Calu3 (cell line): ENCODE results near the gene MALAT1. TPM values are rescaled to one million over a fixed set of nuclear protein-coding genes. Genes with fewer than 3 reads are reported as not detected.
"Not testable (repeated sequence)": the region's sequence is repeated elsewhere in the genome, so short reads cannot be mapped to it uniquely, and the experiment has no call there.

Experiments
- BruUV-seq: library from RNA; stranded (reverse); fragments of 400-500 nt; replicated peaks from 2 replicates; lab custom pipeline; 2021; lab: Mats Ljungman, UMichigan
- CTCF ChIA-PET: fragments of 300-600 bp; sonication (Branson Sonifier 250); formaldehyde crosslinking; loops from one replicate; lab custom pipeline; 2022; ENCODE audit warnings: antibody characterized with exemption; lab: Charles Lee
- DNase-seq: peaks from one replicate; pipeline ENCODE4 v3.0.0; 2022
- H3K27ac Mint-ChIP-seq: one replicate; pipeline ENCODE4 v1.8.0; 2022; ENCODE audit warnings: mixed read lengths; ENCODE audit not compliant: unreplicated experiment
- H3K27me3 Mint-ChIP-seq: one replicate; pipeline ENCODE4 v1.8.0; 2022; ENCODE audit warnings: mixed read lengths; ENCODE audit not compliant: unreplicated experiment
- H3K36me3 Mint-ChIP-seq: one replicate; pipeline ENCODE4 v1.8.0; 2022; ENCODE audit warnings: mild to moderate bottlenecking, moderate library complexity, mixed read lengths; ENCODE audit not compliant: insufficient read depth, unreplicated experiment
- H3K4me1 Mint-ChIP-seq: one replicate; pipeline ENCODE4 v1.8.0; 2022; ENCODE audit warnings: mild to moderate bottlenecking, low read depth, mixed read lengths; ENCODE audit not compliant: unreplicated experiment
- H3K4me3 Mint-ChIP-seq: one replicate; pipeline ENCODE4 v1.8.0; 2022; ENCODE audit warnings: mild to moderate bottlenecking, low read depth, moderate library complexity, mixed read lengths; ENCODE audit not compliant: unreplicated experiment
- H3K9me3 Mint-ChIP-seq: one replicate; pipeline ENCODE4 v1.8.0; 2022; ENCODE audit warnings: low read depth, mixed read lengths; ENCODE audit not compliant: unreplicated experiment
- intact Hi-C: fragments of 100-400 bp; cut with micrococcal nuclease; formaldehyde crosslinking; loops from one replicate; pipeline ENCODE4 v1.10.0; 2022; ENCODE audit not compliant: unreplicated experiment
- total RNA-seq: library from RNA; stranded (reverse); gene quantifications from 2 replicates; pipeline ENCODE4 v1.2.3, GENCODE V29; 2022
- TF ChIP-seq, protein P1 (sequence below): fragments of 200-600 bp; IDR thresholded peaks from one replicate; pipeline ENCODE4 v1.8.0; 2022; ENCODE audit warnings: antibody characterized with exemption; ENCODE audit not compliant: unreplicated experiment

The MALAT1 gene
- total RNA-seq, 1 experiment from 2014 or later = 8,437 TPM

- peaks cover 24% of the 10 kb centered on the region for H3K36me3 Mint-ChIP-seq
- H3K4me3 Mint-ChIP-seq = no peak overlapping the region
- H3K27ac Mint-ChIP-seq = peak overlapping the region; percentile 74
- DNase-seq = peak; percentile 95
- peaks cover 36% of the 10 kb centered on the region for H3K4me1 Mint-ChIP-seq
- no peaks in the 10 kb centered on the region for H3K9me3 Mint-ChIP-seq
- no peaks in the 10 kb centered on the region for H3K27me3 Mint-ChIP-seq
- TF ChIP-seq, protein P1, sequence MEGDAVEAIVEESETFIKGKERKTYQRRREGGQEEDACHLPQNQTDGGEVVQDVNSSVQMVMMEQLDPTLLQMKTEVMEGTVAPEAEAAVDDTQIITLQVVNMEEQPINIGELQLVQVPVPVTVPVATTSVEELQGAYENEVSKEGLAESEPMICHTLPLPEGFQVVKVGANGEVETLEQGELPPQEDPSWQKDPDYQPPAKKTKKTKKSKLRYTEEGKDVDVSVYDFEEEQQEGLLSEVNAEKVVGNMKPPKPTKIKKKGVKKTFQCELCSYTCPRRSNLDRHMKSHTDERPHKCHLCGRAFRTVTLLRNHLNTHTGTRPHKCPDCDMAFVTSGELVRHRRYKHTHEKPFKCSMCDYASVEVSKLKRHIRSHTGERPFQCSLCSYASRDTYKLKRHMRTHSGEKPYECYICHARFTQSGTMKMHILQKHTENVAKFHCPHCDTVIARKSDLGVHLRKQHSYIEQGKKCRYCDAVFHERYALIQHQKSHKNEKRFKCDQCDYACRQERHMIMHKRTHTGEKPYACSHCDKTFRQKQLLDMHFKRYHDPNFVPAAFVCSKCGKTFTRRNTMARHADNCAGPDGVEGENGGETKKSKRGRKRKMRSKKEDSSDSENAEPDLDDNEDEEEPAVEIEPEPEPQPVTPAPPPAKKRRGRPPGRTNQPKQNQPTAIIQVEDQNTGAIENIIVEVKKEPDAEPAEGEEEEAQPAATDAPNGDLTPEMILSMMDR = peak; percentile 84
- no TSS peak for BruUV-seq
- CTCF ChIA-PET = interaction anchor here (0.7 to 2.2 kb wide), 11 partner anchors 9 to 107 kb away, joined by 3 to 31 read pairs (median 5); partner anchors contain the start of gene SLC25A45
- intact Hi-C loops = loop anchor here (2.0 to 5.0 kb wide), 4 partner anchors 38 to 102 kb away; partner anchors contain the start of gene SLC25A45
Measured at GRCh38 chr11:65468874-65469333, 29.9 kb upstream of the MALAT1 start.

DNA sequence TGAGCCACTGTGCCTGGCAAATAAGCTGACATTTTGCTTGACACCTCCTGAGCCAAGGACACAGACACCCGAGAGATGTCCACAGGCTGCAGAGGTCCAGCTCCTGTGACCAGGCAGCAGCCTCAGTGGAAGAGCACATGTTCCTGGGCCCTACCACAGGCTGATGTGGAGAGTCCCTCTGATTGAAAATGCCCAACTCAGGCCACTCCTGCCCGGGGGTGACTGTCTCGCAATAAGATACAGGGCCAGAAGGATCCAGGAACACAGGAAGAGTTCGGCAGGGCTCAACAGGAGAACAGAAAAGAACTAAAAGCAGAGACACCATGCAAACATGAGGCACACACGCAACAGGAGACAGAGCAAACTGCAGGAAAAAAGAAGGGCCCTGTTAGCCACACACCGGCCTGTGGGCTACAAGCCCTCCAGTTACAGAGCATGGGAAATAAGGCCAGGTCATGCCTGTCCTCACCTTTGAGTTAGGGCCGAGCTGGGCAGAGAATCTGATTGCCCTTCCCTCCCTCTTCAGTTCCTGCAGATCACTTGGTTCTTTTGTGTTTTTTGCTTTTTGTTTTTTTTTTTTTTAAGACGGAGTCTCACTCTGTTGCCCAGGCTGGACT lies 28.3 kb upstream of the MALAT1 start:
- Mint-ChIP-seq H3K4me1 (peaks cover 36% of the 10 kb centered on the region), H3K4me3 (no peak overlapping the region), H3K27me3 (no peaks in the 10 kb centered on the region), H3K9me3 (no peaks in the 10 kb centered on the region), H3K27ac (peak overlapping the region; percentile 33), H3K36me3 (peaks cover 24% of the 10 kb centered on the region)
- TF ChIP-seq, protein P1 = no peak
- no peak for DNase-seq
- no TSS peak for BruUV-seq
- intact Hi-C loops = no loop called here
- CTCF ChIA-PET = interaction anchor here (1.0 to 2.7 kb wide), 4 partner anchors 27 to 52 kb away, joined by 5 to 15 read pairs (median 11); partner anchors contain the start of gene MALAT1

DNA sequence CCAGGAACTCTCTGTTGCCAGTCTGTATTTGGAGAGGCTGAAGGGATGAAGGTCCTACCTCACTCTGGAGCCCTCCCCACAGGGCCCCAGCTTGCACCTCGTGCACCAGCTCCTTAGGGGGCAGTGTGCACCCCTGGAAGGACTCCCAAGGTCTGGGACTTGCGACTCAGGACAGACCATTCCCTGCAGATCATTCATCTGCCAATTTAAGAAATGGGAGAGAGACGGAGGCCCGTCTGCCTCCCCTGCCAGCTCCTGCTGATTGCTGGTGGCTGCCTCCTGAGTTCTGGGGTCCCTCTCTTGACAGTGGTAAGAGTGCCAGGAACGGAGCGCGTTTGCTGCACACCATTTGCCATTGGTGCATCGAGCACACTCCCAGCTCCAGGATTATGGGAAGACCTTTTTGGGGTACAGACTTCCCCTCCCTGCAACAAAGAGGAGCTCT lies 27.4 kb upstream of the MALAT1 start:
- no TSS peak for BruUV-seq
- Mint-ChIP-seq H3K4me1 (peaks cover 40% of the 10 kb centered on the region), H3K9me3 (no peaks in the 10 kb centered on the region), H3K36me3 (peaks cover 28% of the 10 kb centered on the region), H3K27me3 (no peaks in the 10 kb centered on the region), H3K27ac (peak overlapping the region; percentile 99), H3K4me3 (peak overlapping the region; percentile 58)
- peak; percentile 76 for DNase-seq
- intact Hi-C loops = no loop called here
- TF ChIP-seq, protein P1 = no peak
- CTCF ChIA-PET = interaction anchor here (0.6 to 2.7 kb wide), 16 partner anchors 10 to 101 kb away, joined by 3 to 20 read pairs (median 5); partner anchors contain the start of gene MALAT1

DNA sequence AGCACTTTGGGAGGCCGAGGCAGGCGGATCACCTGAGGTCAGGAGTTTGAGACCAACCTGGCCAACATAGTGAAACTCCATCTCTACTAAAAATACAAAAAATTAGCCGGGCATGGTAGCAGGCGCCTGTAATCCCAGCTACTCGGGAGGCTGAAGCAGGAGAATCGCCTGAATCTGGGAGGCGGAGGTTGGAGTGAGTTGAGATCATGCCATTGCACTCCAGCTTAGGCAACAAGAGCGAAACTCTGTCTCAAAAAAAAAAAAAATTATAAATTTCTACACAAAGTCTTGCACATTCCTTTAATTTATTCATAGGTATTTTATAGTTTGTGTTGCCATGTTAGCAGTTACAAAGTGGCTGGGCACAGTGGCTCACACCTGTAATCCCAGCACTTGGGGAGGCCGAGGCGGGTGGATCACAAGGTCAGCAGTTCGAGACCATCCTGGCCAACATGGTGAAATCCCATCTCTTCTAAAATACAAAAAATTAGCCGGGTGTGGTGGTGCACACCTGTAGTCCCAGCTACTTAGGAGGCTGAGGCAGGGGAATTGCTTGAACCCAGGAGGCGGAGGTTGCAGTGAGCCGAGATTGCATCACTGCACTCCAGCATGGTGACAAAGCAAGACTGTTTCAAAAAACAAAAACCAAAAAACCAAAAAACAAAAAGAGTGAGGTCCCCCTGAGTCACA lies 26.1 kb upstream of the MALAT1 start:
- DNase-seq, BruUV-seq, H3K27me3 Mint-ChIP-seq, H3K9me3 Mint-ChIP-seq, intact Hi-C loops: not testable (repeated sequence)
- Mint-ChIP-seq H3K4me1 (peaks cover 45% of the 10 kb centered on the region), H3K36me3 (peaks cover 39% of the 10 kb centered on the region), H3K4me3 (peak overlapping the region; percentile 58), H3K27ac (peak overlapping the region; percentile 99)
- CTCF ChIA-PET = interaction anchor here (0.6 to 2.7 kb wide), 10 partner anchors 14 to 193 kb away, joined by 3 to 20 read pairs (median 11); partner anchors contain the start of gene MALAT1
